ENCODE results near the gene C1S. TPM values are rescaled to one million over a fixed set of nuclear protein-coding genes. Genes with fewer than 3 reads are reported as not detected.
"Not testable (repeated sequence)": the region's sequence is repeated elsewhere in the genome, so short reads cannot be mapped to it uniquely, and the experiment has no call there.

Gene C1S
- polyA plus RNA-seq (ENCODE audit: insufficient read length), result 53.5 TPM
- long read RNA-seq, donor 1, transcript C1S-201 (12 exons, 2,972 nt), result major isoform, 5 of 6 reads
- long read RNA-seq, donor 1, partial matches to known transcripts, result 0 of 6 reads
- long read RNA-seq, donor 1, other reads (novel, unspliced or antisense), result 0 of 6 reads
- long read RNA-seq, donor 2, transcript C1S-201 (12 exons, 2,972 nt), result major isoform, 13 of 53 reads
- long read RNA-seq, donor 2, partial matches to known transcripts, result 34 of 53 reads
- long read RNA-seq, donor 2, other reads (novel, unspliced or antisense), result 0 of 53 reads
- long read RNA-seq, donor 3, partial matches to known transcripts, result 9 of 14 reads
- long read RNA-seq, donor 3, other reads (novel, unspliced or antisense), result 0 of 14 reads
- long read RNA-seq, donor 4, result 0 reads
- long read RNA-seq, donor 5, transcript C1S-201 (12 exons, 2,972 nt), result major isoform, 17 of 73 reads
- long read RNA-seq, donor 5, partial matches to known transcripts, result 34 of 73 reads
- long read RNA-seq, donor 5, other reads (novel, unspliced or antisense), result 19 of 73 reads
- long read RNA-seq, donor 6, transcript C1S-201 (12 exons, 2,972 nt), result major isoform, 8 of 17 reads
- long read RNA-seq, donor 6, partial matches to known transcripts, result 5 of 17 reads
- long read RNA-seq, donor 6, other reads (novel, unspliced or antisense), result 0 of 17 reads
- long read RNA-seq, donor 7, transcript C1S-201 (12 exons, 2,972 nt), result major isoform, 10 of 23 reads
- long read RNA-seq, donor 7, partial matches to known transcripts, result 5 of 23 reads
- long read RNA-seq, donor 7, other reads (novel, unspliced or antisense), result 0 of 23 reads
- long read RNA-seq, donor 8, transcript C1S-201 (12 exons, 2,972 nt), result major isoform, 6 of 22 reads
- long read RNA-seq, donor 8, partial matches to known transcripts, result 15 of 22 reads
- long read RNA-seq, donor 8, other reads (novel, unspliced or antisense), result 0 of 22 reads

- peak; percentile 83 for DNase-seq
Measured at GRCh38 chr12:7060353-7060954, at the start of gene C1S. Gene C1S, plus strand, starts transcription at chr12:7060718. Its CDS starts 1,195 bp downstream, at chr12:7061913.

GRCh38 chr12:7011398-7011797, 49.1 kb upstream of the C1S start:
- DNase-seq, result not testable (repeated sequence)

- no peak for DNase-seq
Measured at GRCh38 chr12:7012024-7012607, 48.4 kb upstream of the C1S start.

GRCh38 chr12:7013101-7013500, 47.4 kb upstream of the C1S start:
- no peak for DNase-seq

- no peak for DNase-seq
Measured at GRCh38 chr12:7015555-7016370, 44.8 kb upstream of the C1S start.

GRCh38 chr12:7016958-7017571, 43.5 kb upstream of the C1S start:
- no peak for DNase-seq

GRCh38 chr12:7017870-7018349, 42.6 kb upstream of the C1S start:
- DNase-seq, result no peak

- peak; percentile 96 for DNase-seq
Measured at GRCh38 chr12:7018350-7019042, 42.0 kb upstream of the C1S start, which contains the start of gene LPCAT3. Gene LPCAT3, minus strand, starts transcription at chr12:7018476. Its CDS starts 52 bp downstream, at chr12:7018424.

- DNase-seq, result no peak
Measured at GRCh38 chr12:7019043-7019569, 41.4 kb upstream of the C1S start.

- DNase-seq, result no peak
Measured at GRCh38 chr12:7021956-7022355, 38.6 kb upstream of the C1S start.

GRCh38 chr12:7023114-7023513, 37.4 kb upstream of the C1S start:
- no peak for DNase-seq

GRCh38 chr12:7026854-7027253, 33.7 kb upstream of the C1S start:
- DNase-seq, result no peak

GRCh38 chr12:7031306-7031705, 29.2 kb upstream of the C1S start:
- DNase-seq, result no peak

- DNase-seq, result no peak
Measured at GRCh38 chr12:7032990-7033389, 27.5 kb upstream of the C1S start.

- no peak for DNase-seq
Measured at GRCh38 chr12:7034464-7034863, 26.1 kb upstream of the C1S start.

GRCh38 chr12:7035463-7035862, 25.1 kb upstream of the C1S start:
- DNase-seq, result no peak

GRCh38 chr12:7037411-7037810, 23.1 kb upstream of the C1S start:
- not testable (repeated sequence) for DNase-seq

GRCh38 chr12:7038591-7038990, 21.9 kb upstream of the C1S start:
- DNase-seq, result no peak

- no peak for DNase-seq
Measured at GRCh38 chr12:7039403-7039802, 21.1 kb upstream of the C1S start.

GRCh38 chr12:7042842-7043241, 17.7 kb upstream of the C1S start:
- no peak for DNase-seq
